NCI-H510A (cell line): ENCODE data around the gene TSHR.
"Not testable (repeated sequence)": the region's sequence is repeated elsewhere in the genome, so short reads cannot be mapped to it uniquely, and the experiment has no call there.

Source experiments
- DNase-seq: peaks from one replicate; lab custom pipeline; 2025; lab: John Stamatoyannopoulos, UW

The TSHR gene

GRCh38 chr14:81068176-81068782, 112.9 kb downstream of the TSHR start:
- DNase-seq = no peak

- DNase-seq = no peak
These were observed 115.1 kb downstream of the TSHR start for GRCh38 chr14:81070511-81070910.

GRCh38 chr14:81085596-81085995, 130.2 kb downstream of the TSHR start:
- no peak for DNase-seq

GRCh38 chr14:81087230-81087629, 131.8 kb downstream of the TSHR start:
- no peak for DNase-seq

GRCh38 chr14:81091139-81091538, 135.7 kb downstream of the TSHR start:
- DNase-seq = no peak

GRCh38 chr14:81091660-81092059, 136.2 kb downstream of the TSHR start:
- DNase-seq = no peak

GRCh38 chr14:81093651-81094050, 138.2 kb downstream of the TSHR start:
- no peak for DNase-seq

GRCh38 chr14:81095539-81095938, 140.1 kb downstream of the TSHR start:
- DNase-seq = no peak

GRCh38 chr14:81096656-81097055, 141.2 kb downstream of the TSHR start:
- no peak for DNase-seq

GRCh38 chr14:81102217-81102616, 146.8 kb downstream of the TSHR start:
- DNase-seq = no peak

- no peak for DNase-seq
These were observed 148.0 kb downstream of the TSHR start for GRCh38 chr14:81103443-81103842.

- no peak for DNase-seq
These were observed 150.0 kb downstream of the TSHR start for GRCh38 chr14:81105378-81105777.

- DNase-seq = no peak
These were observed 150.5 kb downstream of the TSHR start for GRCh38 chr14:81105961-81106360.

GRCh38 chr14:81110186-81110585, 154.8 kb downstream of the TSHR start:
- no peak for DNase-seq

GRCh38 chr14:81113176-81113575, 157.8 kb downstream of the TSHR start:
- no peak for DNase-seq

GRCh38 chr14:81113945-81114820, 158.8 kb downstream of the TSHR start:
- not testable (repeated sequence) for DNase-seq

- DNase-seq = no peak
These were observed 165.1 kb downstream of the TSHR start for GRCh38 chr14:81120501-81120900.

- no peak for DNase-seq
These were observed 166.9 kb downstream of the TSHR start for GRCh38 chr14:81122326-81122725.

- no peak for DNase-seq
These were observed 168.4 kb downstream of the TSHR start for GRCh38 chr14:81123811-81124210.

- DNase-seq = no peak
These were observed 170.1 kb downstream of the TSHR start for GRCh38 chr14:81125536-81125935.

GRCh38 chr14:81127785-81128184, 172.4 kb downstream of the TSHR start:
- DNase-seq = no peak

GRCh38 chr14:81129242-81129641, 173.8 kb downstream of the TSHR start:
- DNase-seq = no peak

- peak; percentile 13 for DNase-seq
These were observed 177.0 kb downstream of the TSHR start for GRCh38 chr14:81132468-81132867.

GRCh38 chr14:81133400-81133799, 178.0 kb downstream of the TSHR start:
- no peak for DNase-seq
